ENCODE data around the gene ATP9A. TPM values are rescaled to one million over a fixed set of nuclear protein-coding genes. Genes with fewer than 3 reads are reported as not detected.

The ATP9A gene
- total and polyA plus RNA-seq, 2 of the 8 experiments (the other 6 are each of a cell fraction or from before 2014, with no cell fraction given) = 5.0 to 6.4 TPM

GRCh38 chr20:51570739-51571459 lies 197.3 kb downstream of the ATP9A start:
- Histone ChIP-seq H3K36me3 (ENCODE audit: control insufficient read depth in 2 of 4, insufficient read depth in 4 of 4, low read length in 3 of 4) (no peaks in the 10 kb centered on the region), H3K4ac (replicated peaks; ENCODE audit: insufficient read length, low read depth, low read length) (no peak overlapping the region), H2AFZ (ENCODE audit: low read length) (no peak overlapping the region), H4K20me1 (replicated peaks in 1 of 2; ENCODE audit: control insufficient read depth in 1 of 2, insufficient read depth in 2 of 2, low read length in 2 of 2) (no peaks in the 10 kb centered on the region), H3K14ac (ENCODE audit: insufficient read length) (no peak overlapping the region), H3K9ac (replicated peaks in 1 of 4; ENCODE audit: extremely low read depth in 1 of 4, low read depth in 3 of 4, low read length in 3 of 4) (no peak overlapping the region), H4K5ac (ENCODE audit: insufficient read length, low read depth, low read length) (no peak overlapping the region), H3K23me2 (ENCODE audit: low read depth, low read length) (peaks cover 3% of the 10 kb centered on the region; the same call in 1 of the 2 replicates), H2BK15ac (ENCODE audit: low read length) (no peak overlapping the region), H3K9me3 (ENCODE audit: insufficient read depth in 2 of 2, low read depth in 1 of 2, low read length in 1 of 2) (no peaks in the 10 kb centered on the region), H2AK5ac (ENCODE audit: low read depth, low read length) (no peak overlapping the region), H3K56ac (replicated peaks; ENCODE audit: insufficient read length, low read depth, low read length) (no peak overlapping the region), H3K4me1 (replicated peaks in 1 of 4; ENCODE audit: control insufficient read depth in 3 of 4, insufficient read depth in 4 of 4, low read length in 3 of 4) (no peaks in the 10 kb centered on the region), H2BK20ac (ENCODE audit: low read length) (no peak overlapping the region), H3K23ac (ENCODE audit: insufficient read length) (no peak overlapping the region), H3K79me2 (ENCODE audit: control insufficient read depth in 1 of 2, insufficient read depth in 2 of 2, low read length in 2 of 2) (no peaks in the 10 kb centered on the region), H3K4me2 (ENCODE audit: insufficient read depth in 1 of 2, low read depth in 2 of 2, low read length in 2 of 2) (no peak overlapping the region), H2BK12ac (ENCODE audit: low read depth, low read length) (no peak overlapping the region), H4K91ac (replicated peaks; ENCODE audit: insufficient read length, low read length) (no peak overlapping the region), H3K79me1 (ENCODE audit: low read depth, low read length) (no peaks in the 10 kb centered on the region), H3K4me3 (ENCODE audit: extremely low read depth in 1 of 4, insufficient read depth in 2 of 4, low read depth in 3 of 4, low read length in 4 of 4) (no peak overlapping the region), H3K27ac (ENCODE audit: low read depth, low read length) (no peak overlapping the region), H2BK5ac (ENCODE audit: low read depth, low read length) (no peak overlapping the region), H4K8ac (ENCODE audit: extremely low read depth, insufficient read depth, low read length) (no peak overlapping the region; the same call in 1 of the 2 replicates), H2BK120ac (replicated peaks; ENCODE audit: low read depth, low read length) (no peak overlapping the region), H3K18ac (ENCODE audit: extremely low read depth, low read length) (no peak overlapping the region), H3K27me3 (replicated peaks in 1 of 4; ENCODE audit: control insufficient read depth in 3 of 4, extremely low read depth in 1 of 4, insufficient read depth in 3 of 4, low read length in 3 of 4) (no peaks in the 10 kb centered on the region; a peak in 1 of 7 replicates)
- ChIA-PET POLR2A (ENCODE audit: partially characterized antibody) (no interaction called here), CTCF (ENCODE audit: partially characterized antibody) (interaction anchor here (0.7 to 0.9 kb wide), 2 partner anchors 43 to 100 kb away, joined by 3 read pairs; no protein-coding TSS in a partner anchor)
- no peak for FAIRE-seq
- WGBS, 2 experiments (ENCODE audit: extremely low coverage in 1 of 2, insufficient coverage in 1 of 2, insufficient read length in 1 of 2, insufficient replicate concordance in 2 of 2, low coverage in 1 of 2, low lambda C conversion rate in 2 of 2, missing lambda C conversion rate in 1 of 2) = 83% methylated on average over 16 of the region's 16 CpGs; no CpG with 5 or more reads in 1 of the 2 experiments
- no peak for DNase-seq (ENCODE audit: low read depth in 1 of 2, low spot score in 2 of 2)
- no peak for TF ChIP-seq GTF2F1 (IDR thresholded peaks at IDR 0.05; ENCODE audit: borderline replicate concordance, low read depth, low read length)
- no peak for TF ChIP-seq HDAC6 (IDR thresholded peaks at IDR 0.05; ENCODE audit: low read depth, low read length)
- no peak for TF ChIP-seq EP300 (IDR thresholded peaks at IDR 0.05; ENCODE audit: borderline replicate concordance in 1 of 2, low read depth in 2 of 2, low read length in 2 of 2)
- no peak for TF ChIP-seq CHD1 (IDR thresholded peaks at IDR 0.05; ENCODE audit: low read depth, low read length)
- no peak for TF ChIP-seq EZH2 (IDR thresholded peaks at IDR 0.05; ENCODE audit: low read depth, low read length, severe bottlenecking)
- TF ChIP-seq KDM1A (IDR thresholded peaks at IDR 0.05; ENCODE audit: borderline replicate concordance, low read length) = no peak
- TF ChIP-seq TBP (IDR thresholded peaks at IDR 0.05; ENCODE audit: low read depth, low read length) = no peak
- no peak for TF ChIP-seq SP1 (IDR thresholded peaks at IDR 0.05; ENCODE audit: low read depth, low read length)
- TF ChIP-seq RNF2 (IDR thresholded peaks at IDR 0.05; ENCODE audit: borderline replicate concordance, low read depth, low read length, missing control alignments, poor library complexity, severe bottlenecking) = no peak
- no peak for TF ChIP-seq JUN (IDR thresholded peaks at IDR 0.05; ENCODE audit: low read depth, low read length)
- TF ChIP-seq TEAD4 (IDR thresholded peaks at IDR 0.05; ENCODE audit: low read depth, low read length) = no peak
- TF ChIP-seq CHD2 (IDR thresholded peaks at IDR 0.05; ENCODE audit: low read length) = no peak
- no peak for TF ChIP-seq POLR2A (IDR thresholded peaks at IDR 0.05; ENCODE audit: control extremely low read depth in 1 of 2, low read depth in 2 of 2, low read length in 2 of 2)
- TF ChIP-seq POLR2AphosphoS5 (IDR thresholded peaks at IDR 0.05; ENCODE audit: low read depth, low read length) = no peak

Measured in H1 (cell line).